GM12878 (cell line): Measurements from ENCODE around the gene CDHR5.

ENCODE experiments used
- FOXM1 ChIP-seq: IDR thresholded peaks from 2 replicates; pipeline ENCODE4 v1.6.1; 2012; ENCODE audit warnings: low read depth, mild to moderate bottlenecking, inconsistent platforms, low read length, moderate library complexity
- JUNB ChIP-seq: IDR thresholded peaks from 2 replicates; pipeline ENCODE4 v1.6.1; 2016; ENCODE audit warnings: antibody characterized with exemption, mild to moderate bottlenecking
- TCF12 ChIP-seq: IDR thresholded peaks from 2 replicates; pipeline ENCODE4 v1.6.1; 2011; ENCODE audit warnings: low read depth, mild to moderate bottlenecking, low read length
- ZZZ3 ChIP-seq: IDR thresholded peaks from 2 replicates; pipeline ENCODE4 v1.6.1; 2011; ENCODE audit warnings: low read depth; ENCODE audit not compliant: control insufficient read depth, insufficient read length
- TF ChIP-seq, protein P1 (sequence below): IDR thresholded peaks from 2 replicates; pipeline ENCODE4 v1.6.1; 2011; ENCODE audit warnings: low read depth, mild to moderate bottlenecking, low read length, moderate library complexity, borderline replicate concordance; ENCODE audit errors: extremely low read depth
- TF ChIP-seq, protein P2 (sequence below): IDR thresholded peaks from 2 replicates; pipeline ENCODE4 v1.6.1; 2011; ENCODE audit warnings: borderline replicate concordance, low read depth, mild to moderate bottlenecking, moderate library complexity, mixed read lengths, low read length; ENCODE audit not compliant: insufficient read depth; ENCODE audit errors: extremely low read length
- TF ChIP-seq, protein P3 (sequence below): IDR thresholded peaks from 2 replicates; pipeline ENCODE4 v1.6.1; 2012; ENCODE audit warnings: mild to moderate bottlenecking, low read depth, low read length

DNA sequence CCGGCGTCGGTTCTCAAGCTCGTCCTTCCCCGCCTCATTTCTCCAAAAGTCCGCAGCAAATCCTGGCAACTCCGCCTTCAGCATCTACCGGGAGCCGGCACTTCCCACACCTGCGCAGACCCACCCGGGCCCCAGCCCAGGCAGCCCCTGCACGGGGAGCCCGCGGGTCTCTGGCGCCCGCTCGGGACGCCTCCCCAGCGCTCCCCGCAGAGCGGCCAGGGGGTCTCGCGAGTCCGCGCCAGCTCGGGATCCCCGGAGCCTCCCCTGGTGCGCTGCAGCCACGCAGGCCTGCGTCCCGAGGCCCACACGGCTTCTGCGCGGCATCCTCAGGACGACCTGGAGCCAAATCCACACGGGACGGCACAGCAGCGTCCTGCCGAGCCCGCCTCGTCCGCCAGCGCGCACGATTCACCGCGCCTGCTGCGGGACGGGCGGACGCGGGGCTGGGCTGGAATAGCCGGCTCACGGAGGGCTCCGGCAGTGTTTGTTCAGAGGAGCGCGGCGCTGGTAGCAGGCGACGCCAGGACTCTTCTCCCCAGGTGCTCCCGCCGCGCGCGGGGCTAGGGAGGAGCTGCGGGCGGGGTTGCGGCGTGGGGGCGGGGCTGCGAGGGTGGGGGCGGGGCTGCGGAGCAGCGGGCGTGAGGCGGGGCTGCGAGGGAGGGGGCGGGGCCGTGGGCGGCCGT is 49.3 kb downstream of the CDHR5 start:
- TF ChIP-seq JUNB (no peak), FOXM1 (no peak), TCF12 (no peak), ZZZ3 (no peak)
- TF ChIP-seq, protein P1, sequence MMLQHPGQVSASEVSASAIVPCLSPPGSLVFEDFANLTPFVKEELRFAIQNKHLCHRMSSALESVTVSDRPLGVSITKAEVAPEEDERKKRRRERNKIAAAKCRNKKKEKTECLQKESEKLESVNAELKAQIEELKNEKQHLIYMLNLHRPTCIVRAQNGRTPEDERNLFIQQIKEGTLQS: no peak
- TF ChIP-seq, protein P2, sequence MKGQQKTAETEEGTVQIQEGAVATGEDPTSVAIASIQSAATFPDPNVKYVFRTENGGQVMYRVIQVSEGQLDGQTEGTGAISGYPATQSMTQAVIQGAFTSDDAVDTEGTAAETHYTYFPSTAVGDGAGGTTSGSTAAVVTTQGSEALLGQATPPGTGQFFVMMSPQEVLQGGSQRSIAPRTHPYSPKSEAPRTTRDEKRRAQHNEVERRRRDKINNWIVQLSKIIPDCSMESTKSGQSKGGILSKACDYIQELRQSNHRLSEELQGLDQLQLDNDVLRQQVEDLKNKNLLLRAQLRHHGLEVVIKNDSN: no peak
- TF ChIP-seq, protein P3, sequence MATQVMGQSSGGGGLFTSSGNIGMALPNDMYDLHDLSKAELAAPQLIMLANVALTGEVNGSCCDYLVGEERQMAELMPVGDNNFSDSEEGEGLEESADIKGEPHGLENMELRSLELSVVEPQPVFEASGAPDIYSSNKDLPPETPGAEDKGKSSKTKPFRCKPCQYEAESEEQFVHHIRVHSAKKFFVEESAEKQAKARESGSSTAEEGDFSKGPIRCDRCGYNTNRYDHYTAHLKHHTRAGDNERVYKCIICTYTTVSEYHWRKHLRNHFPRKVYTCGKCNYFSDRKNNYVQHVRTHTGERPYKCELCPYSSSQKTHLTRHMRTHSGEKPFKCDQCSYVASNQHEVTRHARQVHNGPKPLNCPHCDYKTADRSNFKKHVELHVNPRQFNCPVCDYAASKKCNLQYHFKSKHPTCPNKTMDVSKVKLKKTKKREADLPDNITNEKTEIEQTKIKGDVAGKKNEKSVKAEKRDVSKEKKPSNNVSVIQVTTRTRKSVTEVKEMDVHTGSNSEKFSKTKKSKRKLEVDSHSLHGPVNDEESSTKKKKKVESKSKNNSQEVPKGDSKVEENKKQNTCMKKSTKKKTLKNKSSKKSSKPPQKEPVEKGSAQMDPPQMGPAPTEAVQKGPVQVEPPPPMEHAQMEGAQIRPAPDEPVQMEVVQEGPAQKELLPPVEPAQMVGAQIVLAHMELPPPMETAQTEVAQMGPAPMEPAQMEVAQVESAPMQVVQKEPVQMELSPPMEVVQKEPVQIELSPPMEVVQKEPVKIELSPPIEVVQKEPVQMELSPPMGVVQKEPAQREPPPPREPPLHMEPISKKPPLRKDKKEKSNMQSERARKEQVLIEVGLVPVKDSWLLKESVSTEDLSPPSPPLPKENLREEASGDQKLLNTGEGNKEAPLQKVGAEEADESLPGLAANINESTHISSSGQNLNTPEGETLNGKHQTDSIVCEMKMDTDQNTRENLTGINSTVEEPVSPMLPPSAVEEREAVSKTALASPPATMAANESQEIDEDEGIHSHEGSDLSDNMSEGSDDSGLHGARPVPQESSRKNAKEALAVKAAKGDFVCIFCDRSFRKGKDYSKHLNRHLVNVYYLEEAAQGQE: no peak
